ENCODE data around the gene UGT2B7. TPM values are rescaled to one million over a fixed set of nuclear protein-coding genes. Genes with fewer than 3 reads are reported as not detected.
"Not testable (repeated sequence)": the region's sequence is repeated elsewhere in the genome, so short reads cannot be mapped to it uniquely, and the experiment has no call there.

The UGT2B7 gene
- 100 to 1,000 TPM in 4 of 6 experiments, 10 to 100 TPM in 2; 88.5 to 377 (median 241) TPM for total RNA-seq
- long read RNA-seq, transcript UGT2B7-201 (6 exons, 1,887 nt): major isoform, 194 of 249 reads
- long read RNA-seq, partial matches to known transcripts: 4 of 249 reads
- long read RNA-seq, other reads (novel, unspliced or antisense): 49 of 249 reads

- Histone ChIP-seq H3K36me3 (no peaks in the 10 kb centered on the region), H3K4me1 (peaks cover 0 to 12% (median 0%) of the 10 kb centered on the region in 4 donors), H3K9me3 (no peaks in the 10 kb centered on the region), H3K27me3 (no peaks in the 10 kb centered on the region), H3K4me3 (peak within 1 kb of the TSS; percentile 16 to 53 (median 46)), H3K27ac (peak within 1 kb of the TSS; percentile 74 to 97 (median 89))
- peak; percentile 72 to 88 (median 78) for ATAC-seq
- intact Hi-C loops (cut with DNase I): no loop called here
- TF ChIP-seq CTCF (IDR thresholded peaks at IDR 0.05) (no peak), POLR2A (IDR thresholded peaks at IDR 0.05) (peak; percentile 83)
- no peak for DNase-seq
Observed at GRCh38 chr4:69096111-69096656, at the start of gene UGT2B7. Gene UGT2B7 (plus strand): TSS chr4:69096474. CDS start chr4:69096521, 47 bp downstream.

GRCh38 chr4:69049860-69050259, 46.4 kb upstream of the UGT2B7 start:
- Histone ChIP-seq H3K4me3 (no peak overlapping the region), H3K9me3 (no peaks in the 10 kb centered on the region), H3K27ac (no peak overlapping the region), H3K36me3 (no peaks in the 10 kb centered on the region), H3K4me1 (peaks cover 0 to 7% (median 0%) of the 10 kb centered on the region in 4 donors), H3K27me3 (no peaks in the 10 kb centered on the region)
- ATAC-seq (no peak), DNase-seq (no peak)
- intact Hi-C loops (cut with DNase I): no loop called here
- TF ChIP-seq CTCF (IDR thresholded peaks at IDR 0.05): no peak
- TF ChIP-seq POLR2A (IDR thresholded peaks at IDR 0.05): no peak

- intact Hi-C loops (cut with DNase I); H3K36me3 ChIP-seq; H3K4me3 ChIP-seq; H3K9me3 ChIP-seq; DNase-seq; H3K27me3 ChIP-seq: not testable (repeated sequence)
- peaks cover 0 to 10% (median 0%) of the 10 kb centered on the region in 4 donors for H3K4me1 ChIP-seq
- WGBS (ENCODE audit: insufficient coverage, low coverage, low lambda C conversion rate, missing lambda C conversion rate): 40% methylated on average over 10 of the region's 12 CpGs
- H3K27ac ChIP-seq: peak overlapping the region; percentile 30 to 71 (median 63)
- ATAC-seq: peak in 3 of 4 donors; percentile 34 to 59 (median 41)
Observed at GRCh38 chr4:69050853-69051575, 45.3 kb upstream of the UGT2B7 start.

GRCh38 chr4:69051576-69051943, 44.7 kb upstream of the UGT2B7 start:
- TF ChIP-seq POLR2A (IDR thresholded peaks at IDR 0.05): no peak
- TF ChIP-seq CTCF (IDR thresholded peaks at IDR 0.05): no peak
- Histone ChIP-seq H3K27me3 (no peaks in the 10 kb centered on the region), H3K9me3 (no peaks in the 10 kb centered on the region), H3K27ac (peak overlapping the region; percentile 30 to 71 (median 63)), H3K36me3 (no peaks in the 10 kb centered on the region), H3K4me3 (no peak overlapping the region), H3K4me1 (peaks cover 0 to 11% (median 0%) of the 10 kb centered on the region in 4 donors)
- intact Hi-C loops (cut with DNase I): no loop called here
- WGBS (ENCODE audit: insufficient coverage, low coverage, low lambda C conversion rate, missing lambda C conversion rate): 4% methylated on average over 3 of the region's 4 CpGs
- DNase-seq: no peak
- ATAC-seq: peak in 2 of 4 donors; percentile 11 to 17

- DNase-seq; H3K27ac ChIP-seq; H3K4me3 ChIP-seq; H3K9me3 ChIP-seq; intact Hi-C loops (cut with DNase I); H3K36me3 ChIP-seq; ATAC-seq; H3K27me3 ChIP-seq: not testable (repeated sequence)
- WGBS (ENCODE audit: insufficient coverage, low coverage, low lambda C conversion rate, missing lambda C conversion rate): 88% methylated on average over 6 of the region's 7 CpGs
- H3K4me1 ChIP-seq: peaks cover 0 to 14% (median 0%) of the 10 kb centered on the region in 4 donors
Observed at GRCh38 chr4:69053309-69053885, 42.9 kb upstream of the UGT2B7 start.

GRCh38 chr4:69054033-69054432, 42.2 kb upstream of the UGT2B7 start:
- H3K36me3 ChIP-seq; ATAC-seq; DNase-seq; H3K9me3 ChIP-seq; H3K27ac ChIP-seq; H3K27me3 ChIP-seq; intact Hi-C loops (cut with DNase I); H3K4me3 ChIP-seq: not testable (repeated sequence)
- peaks cover 0 to 20% (median 0%) of the 10 kb centered on the region in 4 donors for H3K4me1 ChIP-seq
- WGBS (ENCODE audit: insufficient coverage, low coverage, low lambda C conversion rate, missing lambda C conversion rate): 48% methylated on average over 1 of the region's 1 CpG
